GM12892 (cell line): ENCODE measurements around the gene DAGLB.

Experiments used
- POLR2A ChIP-seq: IDR thresholded peaks from 2 replicates; pipeline ENCODE4 v1.6.1; 2011; ENCODE audit warnings: low read depth, low read length, control low read depth
- POLR2AphosphoS5 ChIP-seq: IDR thresholded peaks from 2 replicates; pipeline ENCODE4 v1.6.1; 2011; ENCODE audit warnings: low read depth, low read length, control low read depth

DNA sequence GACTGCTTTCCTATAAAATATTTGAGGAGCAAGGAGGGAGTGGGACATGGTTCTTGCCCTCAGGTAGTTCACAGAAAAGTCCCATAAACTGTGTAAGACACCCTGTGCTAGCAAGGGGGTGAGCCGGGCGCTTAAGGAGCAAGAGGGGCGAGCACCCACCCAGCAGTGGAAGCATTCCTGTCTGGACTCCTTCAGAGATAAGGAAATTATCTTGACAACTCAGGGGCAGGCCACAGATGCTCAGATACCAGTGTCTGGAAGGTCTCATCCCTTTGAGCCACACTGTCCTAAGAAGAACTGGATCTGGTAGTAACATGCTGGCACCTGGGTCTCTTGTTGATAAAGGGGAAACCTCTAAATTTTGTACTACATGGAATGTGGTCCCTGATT, 54.1 kb downstream of the DAGLB start:
- TF ChIP-seq POLR2A (no peak), POLR2AphosphoS5 (no peak)
